Activated CD4-positive, alpha-beta T cell treated with anti-CD3 and anti-CD28 coated beads, Interleukin-10, Interleukin-2, amounts not matched to agents 100 ng/mL and 50 ng/mL, durations not matched to agents 16 hours and 8 hours (primary cell): Measurements from ENCODE around the gene BBOF1.

Experiments used
- DNase-seq: peaks from one replicate; pipeline ENCODE4 v3.0.0-alpha.2; 2020

The BBOF1 gene

GRCh38 chr14:74109369-74109768, 90.2 kb downstream of the BBOF1 start:
- no peak for DNase-seq

DNA sequence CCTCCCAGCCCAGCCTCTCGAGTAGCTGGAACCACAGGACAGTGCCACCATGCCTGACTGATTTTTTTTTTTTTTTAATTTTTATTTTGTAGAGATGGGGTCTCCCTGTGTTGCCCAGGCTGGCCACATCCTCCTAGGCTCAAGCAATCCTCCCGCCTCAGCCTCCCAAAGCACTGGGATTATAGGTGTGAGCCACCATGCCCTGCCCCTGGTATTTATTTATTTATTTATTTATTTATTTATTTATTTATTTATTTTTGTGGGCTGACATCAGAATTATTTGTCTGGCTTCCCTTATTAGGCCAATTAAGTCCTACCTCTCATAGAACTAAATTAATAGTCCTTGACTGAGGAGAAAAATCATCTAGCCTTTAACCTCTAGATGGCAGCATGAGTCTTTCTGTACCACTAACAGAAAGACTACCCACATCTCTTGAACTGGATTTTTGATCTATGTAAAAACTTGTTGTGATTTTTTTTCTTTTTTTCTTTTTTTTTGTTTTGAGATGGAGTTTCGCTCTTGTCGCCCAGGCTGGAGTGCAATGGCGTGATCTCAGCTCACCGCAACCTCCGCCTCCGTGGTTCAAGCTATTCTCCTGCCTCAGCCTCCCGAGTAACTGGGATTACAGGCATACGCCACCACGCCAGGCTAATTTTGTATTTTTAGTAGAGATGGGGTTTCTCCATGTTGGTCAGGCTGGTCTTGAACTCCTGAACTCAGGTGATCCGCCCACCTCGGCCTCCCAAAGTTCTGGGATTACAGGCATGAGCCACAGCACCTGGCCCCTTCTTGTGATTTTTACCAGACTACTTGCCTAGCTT, 92.5 kb downstream of the BBOF1 start:
- peak; percentile 44 for DNase-seq
